ENCODE data around the gene LRRC59.

LRRC59 gene

GRCh38 chr17:50346313-50347116, 50.8 kb downstream of the LRRC59 start:
- no peak for DNase-seq (ENCODE audit: low read depth)

DNA sequence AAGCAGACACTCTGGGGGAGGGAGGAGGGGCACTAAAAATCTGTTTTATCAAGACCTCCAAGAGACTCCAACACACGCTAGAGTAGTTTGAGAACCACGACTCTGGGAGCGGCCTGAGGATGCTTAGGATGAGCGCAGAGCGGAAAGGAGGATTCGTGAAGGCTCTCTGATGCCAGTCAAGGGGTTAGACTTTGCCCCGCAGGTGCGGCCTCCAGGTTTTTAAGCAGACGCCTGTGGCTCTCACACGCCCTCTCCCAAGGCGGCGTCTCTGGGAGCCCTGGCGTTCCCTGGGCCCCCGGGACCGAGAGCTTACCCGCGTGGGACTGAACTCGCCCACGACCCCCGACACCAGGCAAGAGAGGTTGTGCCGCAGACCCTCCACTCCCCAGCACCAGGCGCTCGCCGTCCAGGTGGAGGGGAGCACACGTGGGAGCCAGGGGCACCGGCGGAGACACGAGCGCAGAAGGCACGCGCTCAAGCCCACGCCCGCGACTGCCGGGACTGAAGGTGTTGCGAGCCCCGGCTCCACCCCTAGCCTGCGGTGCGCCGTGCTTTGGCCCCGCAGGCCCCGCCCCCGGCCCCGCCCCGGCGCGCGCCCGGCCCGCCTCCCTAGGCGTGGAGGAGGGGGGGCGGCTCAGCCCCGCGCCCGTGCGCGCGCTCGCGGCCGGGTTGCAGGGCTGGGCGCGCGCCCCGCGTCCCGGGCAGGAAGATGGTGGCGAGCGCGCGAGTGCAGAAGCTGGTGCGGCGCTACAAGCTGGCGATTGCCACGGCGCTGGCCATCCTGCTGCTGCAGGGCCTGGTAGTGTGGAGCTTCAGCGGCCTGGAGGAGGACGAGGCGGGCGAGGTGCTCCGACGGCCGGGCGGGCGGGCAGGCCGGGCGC, 51.7 kb downstream of the LRRC59 start, which contains the start of gene XYLT2:
Gene XYLT2, plus strand, starts transcription at position 695 of the 881 bp plus-strand sequence. Its CDS starts 15 bp downstream, at position 710.
- peak; percentile 79 for DNase-seq (ENCODE audit: low read depth)

GRCh38 chr17:50344731-50345365, 52.5 kb downstream of the LRRC59 start:
- no peak for DNase-seq (ENCODE audit: low read depth)

GRCh38 chr17:50339381-50339780, 57.9 kb downstream of the LRRC59 start:
- DNase-seq (ENCODE audit: low read depth), result no peak

GRCh38 chr17:50338645-50339044, 58.7 kb downstream of the LRRC59 start:
- DNase-seq (ENCODE audit: low read depth), result no peak

- no peak for DNase-seq (ENCODE audit: low read depth)
These were observed 59.4 kb downstream of the LRRC59 start for GRCh38 chr17:50337956-50338355.

DNA sequence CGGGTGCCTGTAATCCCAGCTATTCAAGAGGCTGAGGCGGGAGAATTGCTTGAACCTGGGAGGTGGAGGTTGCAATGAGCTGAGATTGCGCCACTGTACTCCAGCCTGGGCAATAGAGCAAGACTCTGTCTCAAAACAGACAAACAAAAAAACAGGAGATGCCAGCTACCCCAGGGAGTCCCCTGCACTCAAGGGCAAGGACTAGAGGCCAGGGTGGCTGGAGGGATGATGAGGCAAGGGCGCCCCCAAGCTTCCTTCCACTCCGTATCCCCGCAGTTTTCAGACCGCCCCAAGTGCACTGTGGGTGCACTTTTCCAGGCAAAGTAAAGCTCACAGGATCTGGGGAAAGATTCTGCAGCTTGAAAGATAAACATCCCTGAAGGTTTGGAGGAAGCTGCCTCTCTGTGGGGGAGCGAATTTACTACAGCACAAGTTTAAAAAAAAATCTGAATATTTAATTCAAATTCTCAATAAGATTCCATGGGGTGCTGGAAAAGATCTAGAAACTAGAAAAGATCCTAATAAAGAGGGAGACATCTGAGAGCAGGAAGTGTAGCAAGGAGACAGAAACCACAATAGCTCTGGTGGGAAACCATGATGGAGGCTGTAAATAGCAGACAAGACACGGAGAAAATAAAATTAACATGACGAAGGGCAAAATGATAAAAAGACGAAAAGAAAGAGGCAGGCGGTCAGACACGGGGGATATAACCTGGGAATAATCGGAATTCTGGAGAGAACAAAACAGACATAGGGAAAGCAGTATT, 63.8 kb downstream of the LRRC59 start:
- peak; percentile 42 for DNase-seq (ENCODE audit: low read depth)

- DNase-seq (ENCODE audit: low read depth), result no peak
These were observed 65.1 kb downstream of the LRRC59 start for GRCh38 chr17:50332196-50332595.
